WERI-Rb-1 (cell line): ENCODE data around the gene PSD.
A peak's percentile ranks its signal among the peaks of the same experiment; 100 is the strongest.

Experiments used
- DNase-seq: peaks from one replicate; pipeline ENCODE4 v3.0.0-alpha.2; 2020
- H3K27ac ChIP-seq: fragments of 250-450 bp; sonication (Bioruptor Pico); 2 replicates; pipeline ENCODE4 v1.5.1; 2020; ENCODE audit warnings: mild to moderate bottlenecking, moderate library complexity
- H3K27me3 ChIP-seq: fragments of 250-450 bp; sonication (Bioruptor Pico); 2 replicates; pipeline ENCODE4 v1.5.1; 2021; ENCODE audit warnings: mild to moderate bottlenecking, low read depth, moderate library complexity; ENCODE audit not compliant: insufficient read depth, severe bottlenecking
- H3K36me3 ChIP-seq: fragments of 250-450 bp; sonication (Bioruptor Pico); 2 replicates; pipeline ENCODE4 v1.5.1; 2020; ENCODE audit warnings: mild to moderate bottlenecking, moderate library complexity
- H3K4me3 ChIP-seq: 2 replicates; pipeline ENCODE4 v1.5.1; 2011; ENCODE audit warnings: low read depth, mild to moderate bottlenecking, control low read depth, low read length
- H3K9me3 ChIP-seq: fragments of 250-450 bp; sonication (Bioruptor Pico); 2 replicates; pipeline ENCODE4 v1.5.1; 2021; ENCODE audit warnings: mild to moderate bottlenecking, moderate library complexity; ENCODE audit not compliant: severe bottlenecking
- CTCF ChIP-seq: IDR thresholded peaks from 2 replicates; pipeline ENCODE4 v1.5.1; 2011; ENCODE audit warnings: low read depth, mild to moderate bottlenecking, control low read depth, inconsistent platforms, low read length

PSD gene

GRCh38 chr10:102432162-102432950, 13.8 kb upstream of the PSD start, which contains the start of gene CUEDC2:
TSS of gene CUEDC2 (minus strand) at chr10:102432574. CDS start at chr10:102425188, 7,386 bp downstream.
- H3K27ac ChIP-seq: peak within 1 kb of the TSS; percentile 92

GRCh38 chr10:102431452-102432124, 13.0 kb upstream of the PSD start:
- peak; percentile 50 for DNase-seq
- Histone ChIP-seq H3K27ac (peak overlapping the region; percentile 92), H3K9me3 (no peaks in the 10 kb centered on the region), H3K36me3 (peaks cover 8% of the 10 kb centered on the region), H3K27me3 (no peaks in the 10 kb centered on the region), H3K4me3 (peak overlapping the region; percentile 96)
- TF ChIP-seq CTCF: no peak

More at GRCh38 chr10:102432162-102432950, 13.8 kb upstream of the PSD start, which contains the start of gene CUEDC2:
- H3K36me3 ChIP-seq: peaks cover 8% of the 10 kb centered on the region
- no peaks in the 10 kb centered on the region for H3K9me3 ChIP-seq
- no peaks in the 10 kb centered on the region for H3K27me3 ChIP-seq
- TF ChIP-seq CTCF: no peak
- H3K4me3 ChIP-seq: peak within 1 kb of the TSS; percentile 96
- peak; percentile 97 for DNase-seq

- TF ChIP-seq CTCF: no peak
- peaks cover 13% of the 10 kb centered on the region for H3K36me3 ChIP-seq
- DNase-seq: no peak
- no peak overlapping the region for H3K4me3 ChIP-seq
- no peak overlapping the region for H3K27ac ChIP-seq
- H3K27me3 ChIP-seq: no peaks in the 10 kb centered on the region
- H3K9me3 ChIP-seq: no peaks in the 10 kb centered on the region
These were observed 10.9 kb upstream of the PSD start for GRCh38 chr10:102429468-102429867.

- Histone ChIP-seq H3K27ac (no peak overlapping the region), H3K4me3 (no peak overlapping the region), H3K27me3 (no peaks in the 10 kb centered on the region), H3K36me3 (peaks cover 35% of the 10 kb centered on the region), H3K9me3 (no peaks in the 10 kb centered on the region)
- TF ChIP-seq CTCF: no peak
- no peak for DNase-seq
These were observed 8.3 kb upstream of the PSD start for GRCh38 chr10:102426803-102427287.

- TF ChIP-seq CTCF: no peak
- Histone ChIP-seq H3K4me3 (no peak overlapping the region), H3K36me3 (peaks cover 36% of the 10 kb centered on the region), H3K27me3 (no peaks in the 10 kb centered on the region), H3K27ac (no peak overlapping the region; the same call in 1 of the 2 replicates), H3K9me3 (no peaks in the 10 kb centered on the region)
- DNase-seq: no peak
These were observed 6.9 kb upstream of the PSD start for GRCh38 chr10:102425444-102425843.
